Mesothelial cell of epicardium (in vitro differentiated cells): Measurements from ENCODE around the gene SPATS2L. TPM values are rescaled to one million over a fixed set of nuclear protein-coding genes. Genes with fewer than 3 reads are reported as not detected.

Experiments
- DNase-seq, 2 experiments: peaks; one replicate each; pipeline ENCODE4 v3.0.0; 2021; ENCODE audit warnings: low spot score in 2 of 2; ENCODE audit not compliant: unreplicated experiment in 2 of 2
- H3K27ac Mint-ChIP-seq: 2 replicates; pipeline ENCODE4 v1.8.0; 2021; ENCODE audit warnings: mixed read lengths
- H3K27me3 Mint-ChIP-seq: 2 replicates; pipeline ENCODE4 v1.8.0; 2021; ENCODE audit warnings: low read depth, mixed read lengths
- H3K36me3 Mint-ChIP-seq: 2 replicates; pipeline ENCODE4 v1.8.0; 2021; ENCODE audit warnings: mixed read lengths
- H3K4me1 Mint-ChIP-seq: 2 replicates; pipeline ENCODE4 v1.8.0; 2021; ENCODE audit warnings: mixed read lengths
- H3K4me3 Mint-ChIP-seq: 2 replicates; pipeline ENCODE4 v1.8.0; 2021; ENCODE audit warnings: mild to moderate bottlenecking, moderate library complexity, mixed read lengths
- H3K9me3 Mint-ChIP-seq: 2 replicates; pipeline ENCODE4 v1.8.0; 2021; ENCODE audit warnings: mixed read lengths
- total RNA-seq: library from RNA; stranded (reverse); gene quantifications from 3 replicates; pipeline ENCODE4 v1.2.1, GENCODE V29; 2021
- TF ChIP-seq, protein P1 (sequence below): fragments of 200-600 bp; sonication (generic); IDR thresholded peaks from one replicate; pipeline ENCODE4 v1.5.0; 2021; ENCODE audit warnings: antibody characterized with exemption; ENCODE audit not compliant: unreplicated experiment

Gene SPATS2L
- total RNA-seq, 1 donor from 2014 or later, result 84.8 TPM

DNA sequence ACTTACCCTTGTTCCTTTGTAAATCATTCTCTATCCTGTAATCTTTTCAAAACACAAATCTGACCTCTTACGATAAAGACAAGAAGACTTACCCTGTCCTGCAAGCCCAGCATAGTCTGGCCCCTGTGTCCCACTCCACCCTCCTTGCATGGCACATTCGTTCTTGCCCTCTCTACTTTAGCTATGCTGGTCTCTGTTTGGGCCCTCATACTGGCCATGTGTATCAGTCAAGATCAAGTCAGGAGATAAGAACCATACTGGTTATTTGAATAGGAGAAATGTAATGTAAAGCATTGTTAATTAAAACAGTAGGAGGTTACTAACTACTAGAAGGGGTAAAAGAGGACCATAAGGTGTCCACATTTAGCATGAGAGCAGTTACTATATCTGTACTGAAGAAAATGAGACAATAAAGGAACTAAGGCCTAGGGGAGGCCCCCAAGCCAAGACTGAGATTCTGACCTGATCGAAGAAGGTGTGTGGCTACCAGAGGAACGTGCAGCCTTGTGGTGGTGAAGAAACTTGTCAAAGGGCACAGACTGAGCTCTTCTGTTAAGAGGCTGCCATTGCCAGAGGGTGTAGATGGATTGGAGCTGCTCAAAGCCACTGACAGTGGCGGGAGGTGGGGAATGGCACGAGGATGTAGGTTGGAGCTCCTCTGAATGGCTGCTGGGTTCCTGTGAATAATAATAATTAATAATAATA, 122.6 kb downstream of the SPATS2L start:
- peaks cover 20% of the 10 kb centered on the region for H3K36me3 Mint-ChIP-seq
- DNase-seq, result no peak
- no peak overlapping the region for H3K4me3 Mint-ChIP-seq
- H3K9me3 Mint-ChIP-seq, result no peaks in the 10 kb centered on the region
- peaks cover 7% of the 10 kb centered on the region for H3K4me1 Mint-ChIP-seq
- H3K27ac Mint-ChIP-seq, result no peak overlapping the region
- no peaks in the 10 kb centered on the region for H3K27me3 Mint-ChIP-seq
- TF ChIP-seq, protein P1, sequence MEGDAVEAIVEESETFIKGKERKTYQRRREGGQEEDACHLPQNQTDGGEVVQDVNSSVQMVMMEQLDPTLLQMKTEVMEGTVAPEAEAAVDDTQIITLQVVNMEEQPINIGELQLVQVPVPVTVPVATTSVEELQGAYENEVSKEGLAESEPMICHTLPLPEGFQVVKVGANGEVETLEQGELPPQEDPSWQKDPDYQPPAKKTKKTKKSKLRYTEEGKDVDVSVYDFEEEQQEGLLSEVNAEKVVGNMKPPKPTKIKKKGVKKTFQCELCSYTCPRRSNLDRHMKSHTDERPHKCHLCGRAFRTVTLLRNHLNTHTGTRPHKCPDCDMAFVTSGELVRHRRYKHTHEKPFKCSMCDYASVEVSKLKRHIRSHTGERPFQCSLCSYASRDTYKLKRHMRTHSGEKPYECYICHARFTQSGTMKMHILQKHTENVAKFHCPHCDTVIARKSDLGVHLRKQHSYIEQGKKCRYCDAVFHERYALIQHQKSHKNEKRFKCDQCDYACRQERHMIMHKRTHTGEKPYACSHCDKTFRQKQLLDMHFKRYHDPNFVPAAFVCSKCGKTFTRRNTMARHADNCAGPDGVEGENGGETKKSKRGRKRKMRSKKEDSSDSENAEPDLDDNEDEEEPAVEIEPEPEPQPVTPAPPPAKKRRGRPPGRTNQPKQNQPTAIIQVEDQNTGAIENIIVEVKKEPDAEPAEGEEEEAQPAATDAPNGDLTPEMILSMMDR, result no peak

DNA sequence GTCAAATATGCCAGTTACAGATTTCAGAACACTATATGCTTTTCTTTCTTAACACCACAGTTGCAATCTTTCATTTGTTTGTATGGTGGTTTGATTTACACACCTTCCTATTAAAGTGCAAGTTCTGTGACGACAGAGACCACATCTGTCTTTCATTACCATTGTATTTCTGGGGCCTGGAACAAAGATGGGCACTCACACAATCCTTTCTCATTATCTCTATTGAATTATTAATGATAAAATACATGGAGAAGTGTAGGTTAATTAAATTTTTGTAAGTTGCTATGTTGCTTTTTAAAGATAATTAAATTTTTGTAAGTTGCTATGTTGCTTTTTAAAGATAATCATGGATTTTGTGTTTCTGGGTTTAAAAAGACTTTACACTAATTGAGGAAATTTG, 123.5 kb downstream of the SPATS2L start:
- Mint-ChIP-seq H3K9me3 (no peaks in the 10 kb centered on the region), H3K27ac (peak overlapping the region; percentile 40), H3K4me3 (no peak overlapping the region), H3K36me3 (peaks cover 24% of the 10 kb centered on the region), H3K27me3 (no peaks in the 10 kb centered on the region), H3K4me1 (peaks cover 7% of the 10 kb centered on the region)
- no peak for DNase-seq
- TF ChIP-seq, protein P1, result no peak

DNA sequence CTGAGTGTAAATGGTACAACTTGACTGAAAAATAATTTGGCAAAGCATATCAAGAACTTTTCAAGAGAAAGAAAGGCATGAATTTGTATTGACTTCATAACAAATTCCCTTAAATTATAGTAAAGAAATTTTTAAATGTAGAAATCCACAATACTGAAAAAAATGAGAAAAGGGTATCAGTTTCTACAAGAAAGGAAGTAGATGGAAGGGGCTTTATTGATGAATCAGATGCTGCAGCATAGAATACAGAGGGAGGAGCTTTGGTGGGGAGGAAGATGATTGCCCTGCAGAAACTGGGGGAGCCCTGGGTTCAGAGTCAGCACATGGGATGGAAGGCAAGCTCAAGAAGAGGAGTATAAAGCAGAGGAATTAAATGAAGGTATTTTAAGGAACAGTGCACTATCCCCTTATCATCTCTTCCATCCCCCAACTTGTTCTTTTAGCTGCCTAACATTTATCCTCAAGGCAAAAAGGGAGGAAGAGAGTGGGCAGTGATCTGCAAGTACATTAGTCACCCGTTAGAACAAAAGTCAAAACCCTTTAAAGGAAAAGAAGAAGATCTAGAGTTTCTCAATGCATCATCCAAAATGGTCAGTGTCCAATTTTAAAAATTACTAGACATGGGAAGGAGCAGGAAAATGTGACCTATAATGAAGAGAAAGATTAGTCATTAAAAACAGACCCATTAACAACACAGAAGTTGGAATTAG, 125.7 kb downstream of the SPATS2L start:
- H3K27ac Mint-ChIP-seq, result peak overlapping the region; percentile 30
- peaks cover 11% of the 10 kb centered on the region for H3K9me3 Mint-ChIP-seq
- peaks cover 36% of the 10 kb centered on the region for H3K36me3 Mint-ChIP-seq
- no peak overlapping the region for H3K4me3 Mint-ChIP-seq
- no peaks in the 10 kb centered on the region for H3K4me1 Mint-ChIP-seq
- no peak for DNase-seq
- TF ChIP-seq, protein P1, result no peak
- H3K27me3 Mint-ChIP-seq, result no peaks in the 10 kb centered on the region

DNA sequence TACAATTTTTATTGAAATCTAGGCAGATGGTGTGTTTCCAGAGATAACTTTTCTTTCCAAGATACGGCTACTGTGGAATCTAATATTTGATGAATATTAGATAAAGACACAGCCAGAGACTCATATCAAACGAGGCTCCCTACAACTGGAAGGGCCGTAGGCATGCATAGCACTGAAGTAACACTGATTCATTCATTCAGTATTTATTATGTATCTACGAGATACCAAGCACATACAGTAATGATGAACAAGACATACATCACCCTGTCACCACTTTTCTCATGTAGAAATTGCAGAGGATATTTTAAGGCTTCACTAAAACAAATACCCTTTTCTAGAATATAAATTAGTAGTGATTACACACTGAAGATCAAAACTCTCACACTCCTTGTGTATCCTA, 128.9 kb downstream of the SPATS2L start:
- Mint-ChIP-seq H3K27me3 (no peaks in the 10 kb centered on the region), H3K9me3 (peaks cover 15% of the 10 kb centered on the region), H3K4me1 (no peaks in the 10 kb centered on the region), H3K4me3 (no peak overlapping the region), H3K27ac (no peak overlapping the region), H3K36me3 (peaks cover 55% of the 10 kb centered on the region)
- TF ChIP-seq, protein P1, result no peak
- no peak for DNase-seq

DNA sequence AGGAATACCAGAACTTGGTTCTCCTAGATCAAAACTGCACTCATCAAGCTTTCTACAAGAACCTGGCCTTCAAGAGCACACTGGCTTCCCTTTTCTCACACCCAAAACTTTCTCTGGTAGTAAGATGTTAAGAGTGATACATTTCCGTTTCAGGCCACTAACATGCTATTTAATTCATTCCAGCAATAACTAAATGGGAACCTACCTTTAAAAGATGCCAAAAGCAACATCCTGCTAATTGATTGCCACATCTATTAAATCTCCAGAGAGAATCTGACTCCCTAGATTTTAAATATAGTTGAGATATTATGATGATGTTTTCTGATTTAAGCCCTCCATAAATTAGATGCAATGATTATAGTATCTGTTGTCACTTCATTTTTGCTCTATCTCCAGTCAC, 131.8 kb downstream of the SPATS2L start:
- TF ChIP-seq, protein P1, result no peak
- peaks cover 58% of the 10 kb centered on the region for H3K36me3 Mint-ChIP-seq
- DNase-seq, result no peak
- H3K9me3 Mint-ChIP-seq, result peaks cover 15% of the 10 kb centered on the region
- no peak overlapping the region for H3K27ac Mint-ChIP-seq
- no peaks in the 10 kb centered on the region for H3K27me3 Mint-ChIP-seq
- no peak overlapping the region for H3K4me3 Mint-ChIP-seq
- H3K4me1 Mint-ChIP-seq, result no peaks in the 10 kb centered on the region
